Activated naive CD8-positive, alpha-beta T cell treated with anti-CD3 and anti-CD28 coated beads, Interleukin-2, amount 10 ng/mL, durations not matched to agents 7 days and 5 days (primary cell): ENCODE measurements around the gene PDE3A. TPM values are rescaled to one million over a fixed set of nuclear protein-coding genes. Genes with fewer than 3 reads are reported as not detected.
"Not testable (repeated sequence)": the region's sequence is repeated elsewhere in the genome, so short reads cannot be mapped to it uniquely, and the experiment has no call there.

Source experiments
- ATAC-seq: fragments of 150-1000 bp; cut with Tn5 transposase; one replicate; pipeline ENCODE4 v1.10.0; 2021; ENCODE audit warnings: low read depth, moderate library complexity
- POLR2A ChIA-PET: fragments of 350-600 bp; sonication (Branson Sonifier 250); formaldehyde crosslinking; loops from one replicate; lab custom pipeline; 2021; ENCODE audit warnings: antibody characterized with exemption; lab: Charles Lee
- DNase-seq: peaks from one replicate; pipeline ENCODE4 v3.0.0; 2021
- H3K27ac Mint-ChIP-seq: one replicate; pipeline ENCODE4 v1.8.0; 2022; ENCODE audit warnings: mild to moderate bottlenecking, mixed read lengths
- H3K27me3 Mint-ChIP-seq: one replicate; pipeline ENCODE4 v1.8.0; 2022; ENCODE audit warnings: mild to moderate bottlenecking, moderate library complexity, mixed read lengths
- H3K36me3 Mint-ChIP-seq: one replicate; pipeline ENCODE4 v1.8.0; 2021; ENCODE audit warnings: mild to moderate bottlenecking, mixed read lengths
- H3K4me1 Mint-ChIP-seq: one replicate; pipeline ENCODE4 v1.8.0; 2021; ENCODE audit warnings: mixed read lengths
- H3K4me3 Mint-ChIP-seq: one replicate; pipeline ENCODE4 v1.8.0; 2022; ENCODE audit warnings: mild to moderate bottlenecking, moderate library complexity, mixed read lengths
- H3K9me3 Mint-ChIP-seq: one replicate; pipeline ENCODE4 v1.8.0; 2021; ENCODE audit warnings: mixed read lengths
- total RNA-seq, 2 experiments: library from RNA; stranded (reverse); gene quantifications; one replicate each; pipeline ENCODE4 v1.2.3, GENCODE V29; 2021

PDE3A gene
- total RNA-seq, 2 experiments from 2014 or later = not detected

DNA sequence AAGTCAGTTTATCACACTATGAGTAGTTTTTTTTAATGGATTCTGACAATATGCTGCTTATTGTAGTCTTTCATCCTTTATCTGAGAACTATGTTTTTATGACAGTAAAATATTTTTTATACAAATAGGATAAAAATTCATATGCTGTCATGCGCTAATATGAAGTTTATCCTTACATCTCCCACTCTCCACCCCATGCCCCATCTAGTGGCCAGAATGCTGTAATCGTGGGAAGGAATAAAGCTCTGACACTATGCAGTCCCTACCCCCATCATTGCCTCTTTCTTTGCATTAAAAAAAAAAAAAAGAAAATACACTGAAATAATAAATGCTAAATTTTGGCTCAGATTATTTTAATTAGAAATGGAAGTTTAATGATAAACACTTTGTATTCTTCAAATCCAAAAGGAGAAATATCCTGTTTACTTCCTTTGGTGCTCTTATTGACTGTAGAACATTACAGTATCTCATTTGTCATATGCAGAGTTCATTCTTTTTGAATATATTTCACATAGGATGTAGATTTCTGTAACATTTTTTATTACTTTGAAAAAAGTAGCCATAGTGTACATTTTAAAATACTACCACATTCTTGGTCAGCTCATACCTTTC is 180.9 kb downstream of the PDE3A start:
- DNase-seq (no peak), ATAC-seq (no peak)
- Mint-ChIP-seq H3K36me3 (no peaks in the 10 kb centered on the region), H3K27me3 (no peaks in the 10 kb centered on the region), H3K4me1 (no peaks in the 10 kb centered on the region), H3K27ac (no peak overlapping the region), H3K4me3 (no peak overlapping the region), H3K9me3 (no peaks in the 10 kb centered on the region)
- POLR2A ChIA-PET = no interaction called here

DNA sequence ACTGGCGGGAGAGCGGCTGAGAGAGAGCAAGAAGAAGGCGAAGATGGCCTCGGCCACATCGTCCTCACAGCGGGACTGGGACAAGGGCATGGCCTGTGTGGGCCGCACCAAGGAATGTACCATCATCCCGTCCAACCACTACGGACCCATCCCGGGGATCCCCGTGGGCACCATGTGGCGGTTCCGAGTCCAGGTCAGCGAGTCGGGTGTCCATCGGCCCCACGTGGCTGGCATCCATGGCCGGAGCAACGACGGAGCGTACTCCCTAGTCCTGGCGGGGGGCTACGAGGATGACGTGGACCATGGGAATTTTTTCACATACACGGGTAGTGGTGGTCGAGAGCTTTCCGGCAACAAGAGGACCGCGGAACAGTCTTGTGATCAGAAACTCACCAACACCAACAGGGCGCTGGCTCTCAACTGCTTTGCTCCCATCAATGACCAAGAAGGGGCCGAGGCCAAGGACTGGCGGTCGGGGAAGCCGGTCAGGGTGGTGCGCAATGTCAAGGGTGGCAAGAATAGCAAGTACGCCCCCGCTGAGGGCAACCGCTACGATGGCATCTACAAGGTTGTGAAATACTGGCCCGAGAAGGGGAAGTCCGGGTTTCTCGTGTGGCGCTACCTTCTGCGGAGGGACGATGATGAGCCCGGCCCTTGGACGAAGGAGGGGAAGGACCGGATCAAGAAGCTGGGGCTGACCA is 183.6 kb downstream of the PDE3A start:
- ATAC-seq, DNase-seq, H3K4me3 Mint-ChIP-seq, H3K27ac Mint-ChIP-seq, POLR2A ChIA-PET, H3K4me1 Mint-ChIP-seq, H3K36me3 Mint-ChIP-seq, H3K9me3 Mint-ChIP-seq, H3K27me3 Mint-ChIP-seq: not testable (repeated sequence)

DNA sequence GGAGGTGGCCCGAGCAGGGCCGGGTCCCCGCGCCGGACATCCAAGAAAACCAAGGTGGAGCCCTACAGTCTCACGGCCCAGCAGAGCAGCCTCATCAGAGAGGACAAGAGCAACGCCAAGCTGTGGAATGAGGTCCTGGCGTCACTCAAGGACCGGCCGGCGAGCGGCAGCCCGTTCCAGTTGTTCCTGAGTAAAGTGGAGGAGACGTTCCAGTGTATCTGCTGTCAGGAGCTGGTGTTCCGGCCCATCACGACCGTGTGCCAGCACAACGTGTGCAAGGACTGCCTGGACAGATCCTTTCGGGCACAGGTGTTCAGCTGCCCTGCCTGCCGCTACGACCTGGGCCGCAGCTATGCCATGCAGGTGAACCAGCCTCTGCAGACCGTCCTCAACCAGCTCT is 184.2 kb downstream of the PDE3A start:
- H3K27ac Mint-ChIP-seq, POLR2A ChIA-PET, DNase-seq, ATAC-seq, H3K36me3 Mint-ChIP-seq, H3K27me3 Mint-ChIP-seq, H3K4me3 Mint-ChIP-seq, H3K4me1 Mint-ChIP-seq, H3K9me3 Mint-ChIP-seq: not testable (repeated sequence)

DNA sequence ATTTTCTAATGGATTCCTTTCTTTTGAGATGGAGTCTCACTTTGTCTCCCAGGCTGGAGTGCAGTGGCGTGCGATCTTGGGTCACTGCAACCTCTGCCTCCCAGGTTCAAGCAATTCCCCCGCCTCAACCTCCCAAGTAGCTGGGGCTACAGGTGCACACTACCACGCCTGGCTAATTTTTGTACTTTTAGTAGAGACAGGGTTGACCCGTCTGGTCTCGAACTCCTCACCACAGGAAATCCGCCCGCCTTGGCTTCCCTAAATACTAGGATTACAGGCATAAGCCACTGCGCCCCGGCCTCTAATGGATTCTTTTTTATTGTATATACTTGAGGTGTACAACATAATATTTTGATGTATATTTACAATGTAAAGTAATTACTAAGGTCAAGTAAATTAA is 186.7 kb downstream of the PDE3A start:
- Mint-ChIP-seq H3K9me3 (no peaks in the 10 kb centered on the region), H3K27me3 (no peaks in the 10 kb centered on the region), H3K36me3 (no peaks in the 10 kb centered on the region), H3K27ac (no peak overlapping the region), H3K4me3 (no peak overlapping the region), H3K4me1 (no peaks in the 10 kb centered on the region)
- POLR2A ChIA-PET = no interaction called here
- DNase-seq (no peak), ATAC-seq (no peak)

DNA sequence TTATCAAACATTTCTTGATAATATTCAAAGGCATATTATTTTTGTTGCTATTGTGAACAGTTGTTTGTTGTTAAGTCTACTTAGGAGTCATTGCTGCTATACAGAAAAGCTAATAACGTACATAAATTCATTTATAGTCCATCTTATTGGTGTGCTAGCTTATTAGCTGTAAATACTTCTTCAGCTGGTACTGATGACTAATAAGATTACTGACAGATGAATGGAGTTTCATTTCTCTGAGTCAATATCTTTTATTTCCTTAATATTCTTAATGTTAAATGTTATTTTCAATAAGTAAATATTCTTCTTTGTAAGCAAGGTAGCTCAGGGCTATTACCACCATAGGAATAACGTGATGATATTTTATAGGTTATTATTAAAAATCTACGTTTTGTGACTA is 187.4 kb downstream of the PDE3A start:
- Mint-ChIP-seq H3K4me3 (no peak overlapping the region), H3K27me3 (no peaks in the 10 kb centered on the region), H3K27ac (no peak overlapping the region), H3K9me3 (no peaks in the 10 kb centered on the region), H3K36me3 (no peaks in the 10 kb centered on the region), H3K4me1 (no peaks in the 10 kb centered on the region)
- no peak for ATAC-seq
- POLR2A ChIA-PET = no interaction called here
- no peak for DNase-seq

DNA sequence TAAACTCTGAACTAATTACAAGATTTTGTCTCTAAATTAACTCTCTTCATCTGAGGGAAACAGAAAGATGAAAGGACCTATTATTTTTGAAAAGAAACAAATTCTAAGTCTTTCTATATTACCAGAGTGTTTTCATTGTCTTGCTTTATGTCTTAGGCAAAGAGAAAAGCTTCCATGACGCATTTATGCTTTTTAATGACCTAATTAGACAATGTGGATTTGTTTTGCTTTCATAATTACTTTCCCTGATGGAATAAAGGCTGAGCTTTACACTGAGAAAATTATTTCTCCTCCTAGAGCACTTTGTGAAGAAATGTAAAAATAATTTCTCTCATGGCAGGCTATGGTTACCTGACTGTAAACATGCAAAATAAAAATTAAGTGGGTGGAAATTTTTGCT is 188.8 kb downstream of the PDE3A start:
- POLR2A ChIA-PET = no interaction called here
- no peaks in the 10 kb centered on the region for H3K4me1 Mint-ChIP-seq

DNA sequence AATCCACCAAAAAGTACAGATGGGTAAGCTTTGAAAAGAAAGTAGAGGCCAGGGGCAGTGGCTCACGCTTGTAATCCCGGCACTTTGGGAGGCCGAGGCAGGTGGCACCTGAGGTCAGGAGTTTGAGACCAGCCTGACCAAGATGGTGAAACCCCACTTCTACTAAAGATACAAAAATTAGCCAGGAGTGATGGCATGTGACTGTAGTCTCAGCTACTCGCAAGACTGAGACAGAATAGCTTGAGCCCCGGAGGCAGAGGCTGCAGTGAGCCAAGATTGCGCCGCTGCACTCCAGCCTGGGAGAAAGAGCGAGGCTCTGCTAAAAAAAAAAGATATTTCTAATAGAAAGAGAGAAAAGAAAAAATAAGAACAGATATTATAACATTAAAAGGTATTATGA is 192.6 kb downstream of the PDE3A start:
- H3K4me3 Mint-ChIP-seq = no peak overlapping the region
- ATAC-seq = no peak

More for the DNA sequence above, 188.8 kb downstream of the PDE3A start:
- Mint-ChIP-seq H3K9me3 (no peaks in the 10 kb centered on the region), H3K36me3 (no peaks in the 10 kb centered on the region), H3K27ac (no peak overlapping the region), H3K4me3 (no peak overlapping the region), H3K27me3 (no peaks in the 10 kb centered on the region)
- DNase-seq = no peak
- ATAC-seq = no peak

DNA sequence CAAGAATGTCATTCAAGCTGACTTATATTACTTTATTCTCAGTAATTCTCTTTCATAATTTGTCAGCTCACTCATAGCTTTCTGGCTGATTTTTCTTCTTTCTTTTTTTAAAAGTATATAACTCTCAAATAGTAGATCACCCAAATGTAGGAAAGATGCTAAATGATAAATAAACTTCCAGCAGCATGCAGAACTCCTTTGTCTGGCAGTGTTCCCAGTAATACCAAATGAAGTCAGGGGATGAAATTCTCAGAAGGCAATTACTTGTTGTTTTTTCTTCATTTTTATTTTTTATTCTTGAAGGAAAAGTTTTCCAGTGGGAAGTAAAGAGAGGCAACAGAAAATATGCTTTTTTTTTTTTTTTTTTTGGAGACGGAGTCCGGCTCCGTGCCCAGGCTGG is 193.5 kb downstream of the PDE3A start:
- Mint-ChIP-seq H3K36me3 (no peaks in the 10 kb centered on the region), H3K4me3 (no peak overlapping the region), H3K4me1 (no peaks in the 10 kb centered on the region), H3K9me3 (no peaks in the 10 kb centered on the region), H3K27me3 (no peaks in the 10 kb centered on the region), H3K27ac (no peak overlapping the region)
- ATAC-seq = no peak
- no peak for DNase-seq
- POLR2A ChIA-PET = no interaction called here

More for the DNA sequence above, 192.6 kb downstream of the PDE3A start:
- Mint-ChIP-seq H3K9me3 (no peaks in the 10 kb centered on the region), H3K36me3 (no peaks in the 10 kb centered on the region), H3K27ac (no peak overlapping the region), H3K4me1 (no peaks in the 10 kb centered on the region), H3K27me3 (no peaks in the 10 kb centered on the region)
- POLR2A ChIA-PET = no interaction called here
- DNase-seq = no peak

DNA sequence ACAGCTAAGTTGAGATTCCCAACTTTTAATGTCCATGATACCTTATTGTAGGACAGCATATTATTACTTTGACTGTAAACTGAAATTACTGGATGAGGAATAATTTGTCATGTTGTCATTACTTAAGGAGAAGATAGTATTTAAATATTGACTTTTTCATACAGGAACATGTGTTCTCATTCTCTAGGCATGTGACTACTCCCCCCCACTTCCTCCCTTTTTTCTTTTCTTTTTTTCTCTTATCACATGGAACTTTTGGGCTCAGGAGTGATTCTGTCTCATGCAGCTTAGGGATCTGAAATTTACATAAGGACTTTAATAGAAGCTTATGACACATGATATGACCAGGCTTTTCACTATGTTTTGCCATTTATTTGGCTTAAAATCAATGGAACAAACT is 199.1 kb downstream of the PDE3A start:
- DNase-seq (no peak), ATAC-seq (no peak)
- POLR2A ChIA-PET = no interaction called here
- Mint-ChIP-seq H3K4me1 (no peaks in the 10 kb centered on the region), H3K9me3 (no peaks in the 10 kb centered on the region), H3K4me3 (no peak overlapping the region), H3K27ac (no peak overlapping the region), H3K36me3 (no peaks in the 10 kb centered on the region), H3K27me3 (no peaks in the 10 kb centered on the region)

DNA sequence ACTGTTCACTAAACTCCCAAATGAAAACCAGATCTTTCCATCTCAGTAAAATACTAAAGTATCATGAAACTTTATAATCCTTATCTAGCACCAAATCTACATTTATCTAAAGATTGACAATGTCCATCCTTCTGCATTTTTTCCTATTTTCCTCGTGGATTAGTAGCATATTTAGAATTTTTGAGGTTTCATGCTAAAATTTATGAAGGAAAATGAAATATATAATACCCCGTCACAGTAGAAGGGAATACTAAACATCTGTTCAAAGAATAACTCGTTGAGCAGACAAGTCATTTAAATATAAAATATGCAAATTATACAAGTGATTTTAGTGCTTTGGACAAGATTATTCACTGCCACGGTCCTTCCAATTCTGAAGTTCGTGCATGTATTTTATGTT is 204.1 kb downstream of the PDE3A start:
- ATAC-seq (no peak), DNase-seq (no peak)
- Mint-ChIP-seq H3K36me3 (no peaks in the 10 kb centered on the region), H3K27ac (no peak overlapping the region), H3K4me1 (no peaks in the 10 kb centered on the region), H3K4me3 (no peak overlapping the region), H3K27me3 (no peaks in the 10 kb centered on the region), H3K9me3 (no peaks in the 10 kb centered on the region)
- POLR2A ChIA-PET = no interaction called here

DNA sequence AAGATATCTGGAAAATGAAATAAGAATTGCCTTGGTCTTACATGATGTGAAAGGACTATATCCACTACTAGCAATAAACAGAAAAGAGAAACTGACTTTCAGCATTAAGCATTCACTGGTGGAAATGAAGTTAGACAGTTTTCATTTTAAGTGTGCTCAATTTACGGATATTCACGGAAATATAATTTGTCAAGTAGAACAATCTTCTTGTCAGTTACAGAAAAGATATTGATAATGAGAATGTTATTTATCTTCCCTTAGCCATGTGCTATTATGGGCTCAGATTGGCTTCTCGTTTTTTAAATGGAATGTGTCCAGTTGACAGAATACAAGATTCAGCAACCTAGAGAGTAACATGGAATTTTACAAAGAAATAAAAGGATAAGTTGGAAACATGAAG is 208.2 kb downstream of the PDE3A start:
- Mint-ChIP-seq H3K9me3 (no peaks in the 10 kb centered on the region), H3K27ac (no peak overlapping the region), H3K4me1 (no peaks in the 10 kb centered on the region), H3K36me3 (no peaks in the 10 kb centered on the region), H3K4me3 (no peak overlapping the region), H3K27me3 (no peaks in the 10 kb centered on the region)
- ATAC-seq (no peak), DNase-seq (no peak)
- POLR2A ChIA-PET = no interaction called here

DNA sequence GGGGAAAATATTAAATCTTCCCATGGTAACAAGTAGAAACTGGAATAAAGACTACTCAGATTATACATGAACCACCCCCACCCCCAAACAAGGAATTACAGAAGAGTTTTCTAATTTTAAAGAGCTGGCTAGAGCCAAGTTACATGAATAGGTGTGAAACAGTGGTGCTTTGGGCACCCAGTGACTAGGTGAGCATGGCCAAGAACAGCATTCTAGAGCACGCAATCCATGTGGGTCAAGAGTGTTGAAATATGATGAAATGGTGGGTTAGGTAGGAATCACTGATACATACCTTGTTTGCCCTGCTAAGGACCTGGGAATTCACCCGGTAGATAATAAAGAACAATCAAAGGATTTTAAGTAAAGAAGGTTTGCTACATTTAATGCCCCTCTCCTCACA is 208.7 kb downstream of the PDE3A start:
- ATAC-seq = no peak
- Mint-ChIP-seq H3K9me3 (no peaks in the 10 kb centered on the region), H3K27me3 (no peaks in the 10 kb centered on the region), H3K36me3 (no peaks in the 10 kb centered on the region), H3K4me3 (no peak overlapping the region), H3K27ac (no peak overlapping the region), H3K4me1 (no peaks in the 10 kb centered on the region)
- POLR2A ChIA-PET = no interaction called here
- DNase-seq = no peak

DNA sequence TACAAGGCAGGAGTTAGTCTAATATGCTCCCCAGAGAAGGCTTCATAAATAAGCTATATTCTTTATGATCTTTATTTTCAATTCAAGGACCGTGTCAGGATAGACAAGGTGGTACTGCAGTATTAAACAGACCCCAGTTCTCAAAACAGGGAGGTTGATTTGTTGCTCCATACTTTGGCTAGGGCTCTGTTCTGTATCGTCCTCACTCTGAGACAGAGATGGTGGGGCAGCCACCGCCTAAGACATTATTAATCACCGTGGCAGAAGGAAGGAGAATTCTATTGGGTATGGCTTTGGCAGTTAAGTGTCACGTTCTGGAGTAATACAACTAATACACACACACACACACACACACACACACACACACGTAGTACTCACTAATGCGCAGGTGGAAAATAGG is 209.8 kb downstream of the PDE3A start:
- Mint-ChIP-seq H3K9me3 (no peaks in the 10 kb centered on the region), H3K4me1 (no peaks in the 10 kb centered on the region), H3K36me3 (no peaks in the 10 kb centered on the region), H3K27ac (no peak overlapping the region), H3K27me3 (no peaks in the 10 kb centered on the region), H3K4me3 (no peak overlapping the region)
- DNase-seq (no peak), ATAC-seq (no peak)
- POLR2A ChIA-PET = no interaction called here

DNA sequence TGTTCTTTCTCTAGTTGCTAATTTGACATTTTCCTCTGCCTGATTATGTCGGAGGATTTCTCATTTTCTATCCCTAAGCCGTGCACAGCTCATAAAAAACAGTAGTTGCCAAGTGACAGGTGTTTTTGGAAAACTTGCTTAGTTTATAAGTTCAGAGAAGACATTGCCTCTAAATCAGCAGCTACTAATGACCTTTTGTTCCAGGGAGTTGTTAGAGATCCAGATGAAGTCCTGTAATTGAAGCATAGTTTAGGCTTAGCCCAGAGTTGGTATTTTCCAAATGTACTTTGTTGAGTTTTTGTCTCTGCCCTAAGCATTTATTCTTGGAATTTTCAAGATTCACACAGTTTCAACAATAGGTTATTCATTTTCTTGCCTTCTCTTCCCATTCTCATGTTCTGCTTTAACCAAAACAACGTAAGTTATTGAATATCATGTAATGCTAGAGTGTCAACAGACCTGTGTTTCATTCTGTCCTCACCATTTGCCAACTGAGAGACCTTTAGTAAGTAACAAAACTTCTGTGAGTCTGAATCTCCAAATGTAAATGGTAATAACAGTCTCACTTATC is 216.8 kb downstream of the PDE3A start:
- no peaks in the 10 kb centered on the region for H3K27me3 Mint-ChIP-seq
- ATAC-seq = no peak
- H3K27ac Mint-ChIP-seq = no peak overlapping the region
- no peaks in the 10 kb centered on the region for H3K9me3 Mint-ChIP-seq
- H3K4me1 Mint-ChIP-seq = no peaks in the 10 kb centered on the region
- no peak for DNase-seq
- POLR2A ChIA-PET = no interaction called here
- H3K4me3 Mint-ChIP-seq = no peak overlapping the region
- H3K36me3 Mint-ChIP-seq = no peaks in the 10 kb centered on the region
